Osteocyte (in vitro differentiated cells): ENCODE data around the gene RNU1-1. TPM values are rescaled to one million over a fixed set of nuclear protein-coding genes. Genes with fewer than 3 reads are reported as not detected.

Experiments used
- DNase-seq: peaks from one replicate; pipeline ENCODE4 v3.0.0; 2021; ENCODE audit warnings: mixed read lengths; ENCODE audit not compliant: unreplicated experiment; ENCODE audit errors: extremely low spot score
- H3K27ac Mint-ChIP-seq: one replicate; pipeline ENCODE4 v1.8.0; 2021; ENCODE audit warnings: mild to moderate bottlenecking, mixed read lengths; ENCODE audit not compliant: unreplicated experiment
- H3K27me3 Mint-ChIP-seq: one replicate; pipeline ENCODE4 v1.8.0; 2021; ENCODE audit warnings: mixed read lengths; ENCODE audit not compliant: unreplicated experiment
- H3K36me3 Mint-ChIP-seq: one replicate; pipeline ENCODE4 v1.8.0; 2021; ENCODE audit warnings: mixed read lengths; ENCODE audit not compliant: unreplicated experiment
- H3K4me1 Mint-ChIP-seq: one replicate; pipeline ENCODE4 v1.8.0; 2021; ENCODE audit warnings: mixed read lengths; ENCODE audit not compliant: unreplicated experiment
- H3K4me3 Mint-ChIP-seq: one replicate; pipeline ENCODE4 v1.8.0; 2021; ENCODE audit warnings: mild to moderate bottlenecking, moderate library complexity, mixed read lengths; ENCODE audit not compliant: unreplicated experiment
- H3K9me3 Mint-ChIP-seq: one replicate; pipeline ENCODE4 v1.8.0; 2021; ENCODE audit warnings: mixed read lengths; ENCODE audit not compliant: unreplicated experiment
- CTCF ChIP-seq: fragments of 200-600 bp; sonication (generic); IDR thresholded peaks from 2 replicates; pipeline ENCODE4 v1.5.0; 2021; ENCODE audit warnings: antibody characterized with exemption, mild to moderate bottlenecking, moderate library complexity
- total RNA-seq: library from RNA; stranded (reverse); gene quantifications from 2 replicates; pipeline ENCODE4 v1.2.1, GENCODE V29; 2021

The RNU1-1 gene
- total RNA-seq, 1 donor from 2014 or later = 2,859 TPM

GRCh38 chr1:16464917-16465625 is 49.0 kb downstream of the RNU1-1 start:
- Mint-ChIP-seq H3K9me3 (no peaks in the 10 kb centered on the region), H3K27me3 (no peaks in the 10 kb centered on the region), H3K36me3 (peaks cover 30% of the 10 kb centered on the region), H3K27ac (peak overlapping the region; percentile 18), H3K4me1 (no peaks in the 10 kb centered on the region), H3K4me3 (no peak overlapping the region)
- no peak for DNase-seq
- no peak for TF ChIP-seq CTCF

Other genes starting within 250 kb of the RNU1-1 start
- gene FBXO42, start 161.8 kb downstream of the RNU1-1 start, total RNA-seq = 22.2 and 22.8 TPM in 2 replicates
- gene SZRD1, start 147.0 kb downstream of the RNU1-1 start, total RNA-seq = 141 and 143 TPM in 2 replicates
- gene SPATA21, start 76.9 kb downstream of the RNU1-1 start, total RNA-seq = not detected in 2 replicates
- 62.0 and 67.5 TPM in 2 replicates for gene NECAP2, start 73.6 kb downstream of the RNU1-1 start, total RNA-seq
- gene NBPF1, start 99.3 kb upstream of the RNU1-1 start, total RNA-seq = 50.1 and 55.6 TPM in 2 replicates
- gene RNU1-3, start 152.7 kb upstream of the RNU1-1 start, total RNA-seq = 2,650 and 2,859 TPM in 2 replicates
- 2,650 and 2,859 TPM in 2 replicates for gene RNU1-4, start 226.2 kb upstream of the RNU1-1 start, total RNA-seq